Chondrocyte (in vitro differentiated cells): ENCODE measurements around the gene ATP5F1C. TPM values are rescaled to one million over a fixed set of nuclear protein-coding genes. Genes with fewer than 3 reads are reported as not detected.
"Not testable (repeated sequence)": the region's sequence is repeated elsewhere in the genome, so short reads cannot be mapped to it uniquely, and the experiment has no call there.

Source experiments
- DNase-seq: peaks from one replicate; pipeline ENCODE4 v3.0.0; 2021; ENCODE audit warnings: mixed read lengths, low spot score
- H3K27ac Mint-ChIP-seq: one replicate; pipeline ENCODE4 v1.8.0; 2021; ENCODE audit warnings: mild to moderate bottlenecking, moderate library complexity, mixed read lengths; ENCODE audit not compliant: unreplicated experiment
- H3K27me3 Mint-ChIP-seq: 2 replicates; pipeline ENCODE4 v1.8.0; 2021; ENCODE audit warnings: low read depth, mixed read lengths
- H3K36me3 Mint-ChIP-seq: 2 replicates; pipeline ENCODE4 v1.8.0; 2021; ENCODE audit warnings: low read depth, mixed read lengths
- H3K4me1 Mint-ChIP-seq: 2 replicates; pipeline ENCODE4 v1.8.0; 2021; ENCODE audit warnings: low read depth, mild to moderate bottlenecking, mixed read lengths
- H3K4me3 Mint-ChIP-seq: one replicate; pipeline ENCODE4 v1.8.0; 2021; ENCODE audit warnings: mild to moderate bottlenecking, moderate library complexity, mixed read lengths; ENCODE audit not compliant: unreplicated experiment
- H3K9me3 Mint-ChIP-seq: 2 replicates; pipeline ENCODE4 v1.8.0; 2021; ENCODE audit warnings: low read depth, mixed read lengths
- CTCF ChIP-seq: fragments of 200-600 bp; sonication (generic); IDR thresholded peaks from 2 replicates; pipeline ENCODE4 v1.5.0; 2021; ENCODE audit warnings: antibody characterized with exemption, mild to moderate bottlenecking, moderate library complexity
- total RNA-seq: library from RNA; stranded (reverse); gene quantifications from 3 replicates; pipeline ENCODE4 v1.2.1, GENCODE V29; 2021

Gene ATP5F1C
- total RNA-seq, 1 donor from 2014 or later: 136 TPM

- Mint-ChIP-seq H3K4me3 (no peak overlapping the region), H3K27ac (no peak overlapping the region), H3K9me3 (no peaks in the 10 kb centered on the region), H3K27me3 (no peaks in the 10 kb centered on the region), H3K36me3 (peaks cover 18% of the 10 kb centered on the region), H3K4me1 (no peaks in the 10 kb centered on the region)
- DNase-seq: no peak
- no peak for TF ChIP-seq CTCF
Measured at GRCh38 chr10:7808686-7809267, 20.8 kb downstream of the ATP5F1C start.

- DNase-seq: no peak
- H3K4me1 Mint-ChIP-seq: no peaks in the 10 kb centered on the region
- peaks cover 10% of the 10 kb centered on the region for H3K36me3 Mint-ChIP-seq
- H3K27ac Mint-ChIP-seq: no peak overlapping the region
- no peaks in the 10 kb centered on the region for H3K9me3 Mint-ChIP-seq
- H3K27me3 Mint-ChIP-seq: no peaks in the 10 kb centered on the region
- no peak for TF ChIP-seq CTCF
- no peak overlapping the region for H3K4me3 Mint-ChIP-seq
Measured at GRCh38 chr10:7810443-7810842, 22.5 kb downstream of the ATP5F1C start.

DNA sequence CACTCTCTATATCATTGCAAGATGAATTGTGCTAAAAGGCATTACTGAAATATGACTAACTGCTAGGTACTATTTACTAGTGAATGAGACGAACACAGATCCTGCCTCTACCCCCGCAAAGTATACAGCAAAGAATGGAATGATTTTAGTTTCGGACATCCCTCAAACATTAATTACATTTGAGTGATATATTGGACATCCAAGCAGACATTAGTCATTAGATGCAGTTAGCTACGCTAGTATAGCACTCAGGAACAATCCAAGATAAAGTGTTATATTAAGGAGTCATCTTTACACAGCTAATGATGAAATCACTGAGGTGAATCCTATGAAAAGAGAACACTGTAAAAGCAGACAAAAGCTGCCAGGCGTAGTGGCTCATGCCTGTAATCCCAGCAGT lies 23.0 kb downstream of the ATP5F1C start:
- peaks cover 10% of the 10 kb centered on the region for H3K36me3 Mint-ChIP-seq
- H3K4me1 Mint-ChIP-seq: no peaks in the 10 kb centered on the region
- no peak for TF ChIP-seq CTCF
- DNase-seq: no peak
- no peaks in the 10 kb centered on the region for H3K9me3 Mint-ChIP-seq
- H3K4me3 Mint-ChIP-seq: no peak overlapping the region
- H3K27me3 Mint-ChIP-seq: peaks cover 2% of the 10 kb centered on the region
- no peak overlapping the region for H3K27ac Mint-ChIP-seq

- not testable (repeated sequence) for DNase-seq, H3K4me3 Mint-ChIP-seq, H3K36me3 Mint-ChIP-seq, H3K27me3 Mint-ChIP-seq, H3K4me1 Mint-ChIP-seq, H3K27ac Mint-ChIP-seq, H3K9me3 Mint-ChIP-seq
Measured at GRCh38 chr10:7811743-7812142, 23.8 kb downstream of the ATP5F1C start.

- Mint-ChIP-seq H3K4me3 (no peak overlapping the region), H3K9me3 (no peaks in the 10 kb centered on the region), H3K27me3 (peaks cover 4% of the 10 kb centered on the region), H3K36me3 (no peaks in the 10 kb centered on the region), H3K27ac (no peak overlapping the region), H3K4me1 (peaks cover 4% of the 10 kb centered on the region)
- TF ChIP-seq CTCF: no peak
- no peak for DNase-seq
Measured at GRCh38 chr10:7813481-7813880, 25.5 kb downstream of the ATP5F1C start.

GRCh38 chr10:7817576-7817975 lies 29.6 kb downstream of the ATP5F1C start:
- peak overlapping the region; percentile 94 for H3K4me3 Mint-ChIP-seq
- no peaks in the 10 kb centered on the region for H3K36me3 Mint-ChIP-seq
- TF ChIP-seq CTCF: no peak
- no peak for DNase-seq
- no peaks in the 10 kb centered on the region for H3K9me3 Mint-ChIP-seq
- peaks cover 4% of the 10 kb centered on the region for H3K27me3 Mint-ChIP-seq
- peak overlapping the region; percentile 84 for H3K27ac Mint-ChIP-seq
- H3K4me1 Mint-ChIP-seq: peaks cover 17% of the 10 kb centered on the region
